HUES48 (cell line): ENCODE data around the gene HERC6.
"Not testable (repeated sequence)": the region's sequence is repeated elsewhere in the genome, so short reads cannot be mapped to it uniquely, and the experiment has no call there.

Source experiments
- H3K27ac ChIP-seq: one replicate; pipeline ENCODE4 v1.7.0; 2013; ENCODE audit warnings: low read depth, low read length, inconsistent platforms
- H3K27me3 ChIP-seq: 2 replicates; pipeline ENCODE4 v1.6.1; 2013; ENCODE audit warnings: mild to moderate bottlenecking, low read length; ENCODE audit not compliant: control insufficient read depth, insufficient read depth
- H3K36me3 ChIP-seq: 2 replicates; pipeline ENCODE4 v1.6.1; 2013; ENCODE audit warnings: low read length; ENCODE audit not compliant: control insufficient read depth, insufficient read depth
- H3K4me1 ChIP-seq: 2 replicates; pipeline ENCODE4 v1.6.1; 2013; ENCODE audit warnings: mild to moderate bottlenecking, low read length; ENCODE audit not compliant: control insufficient read depth, insufficient read depth
- H3K4me3 ChIP-seq: 2 replicates; pipeline ENCODE4 v1.5.1; 2013; ENCODE audit warnings: mild to moderate bottlenecking, low read depth, low read length
- H3K9ac ChIP-seq: 2 replicates; pipeline ENCODE4 v1.6.1; 2013; ENCODE audit warnings: mild to moderate bottlenecking, low read depth, low read length, moderate library complexity
- H3K9me3 ChIP-seq: 2 replicates; pipeline ENCODE4 v1.6.1; 2013; ENCODE audit warnings: low read length; ENCODE audit not compliant: control insufficient read depth, insufficient read depth

The HERC6 gene

GRCh38 chr4:88357262-88357661, 21.4 kb upstream of the HERC6 start:
- Histone ChIP-seq H3K27me3 (no peaks in the 10 kb centered on the region), H3K9ac (no peak overlapping the region), H3K4me1 (peaks cover 5% of the 10 kb centered on the region; the same call in 1 of the 2 replicates), H3K36me3 (no peaks in the 10 kb centered on the region), H3K27ac (no peak overlapping the region), H3K9me3 (peaks cover 14% of the 10 kb centered on the region), H3K4me3 (no peak overlapping the region)

GRCh38 chr4:88359558-88359957, 19.1 kb upstream of the HERC6 start:
- Histone ChIP-seq H3K9me3 (peaks cover 2% of the 10 kb centered on the region; the same call in 1 of the 2 replicates), H3K27me3 (no peaks in the 10 kb centered on the region), H3K4me3 (no peak overlapping the region), H3K27ac (no peak overlapping the region), H3K36me3 (no peaks in the 10 kb centered on the region), H3K4me1 (peaks cover 4% of the 10 kb centered on the region; the same call in 1 of the 2 replicates), H3K9ac (no peak overlapping the region)

- H3K27ac ChIP-seq, result no peak overlapping the region
- peaks cover 4% of the 10 kb centered on the region; the same call in 1 of the 2 replicates for H3K4me1 ChIP-seq
- H3K36me3 ChIP-seq, result no peaks in the 10 kb centered on the region
- H3K9me3 ChIP-seq, result no peaks in the 10 kb centered on the region; the same call in 1 of the 2 replicates
- no peak overlapping the region for H3K9ac ChIP-seq
- H3K4me3 ChIP-seq, result no peak overlapping the region
- H3K27me3 ChIP-seq, result no peaks in the 10 kb centered on the region
These were observed 18.4 kb upstream of the HERC6 start for GRCh38 chr4:88360256-88360655.

- H3K4me1 ChIP-seq, result peaks cover 4% of the 10 kb centered on the region; the same call in 1 of the 2 replicates
- no peak overlapping the region for H3K4me3 ChIP-seq
- no peaks in the 10 kb centered on the region; the same call in 1 of the 2 replicates for H3K9me3 ChIP-seq
- H3K27me3 ChIP-seq, result no peaks in the 10 kb centered on the region
- no peaks in the 10 kb centered on the region for H3K36me3 ChIP-seq
- no peak overlapping the region for H3K27ac ChIP-seq
- H3K9ac ChIP-seq, result no peak overlapping the region
These were observed 17.9 kb upstream of the HERC6 start for GRCh38 chr4:88360791-88361190.

- not testable (repeated sequence) for H3K4me3 ChIP-seq, H3K36me3 ChIP-seq, H3K9me3 ChIP-seq, H3K4me1 ChIP-seq, H3K9ac ChIP-seq, H3K27me3 ChIP-seq
- peak overlapping the region; percentile 12 for H3K27ac ChIP-seq
These were observed 17.4 kb upstream of the HERC6 start for GRCh38 chr4:88361217-88361773.

- H3K4me1 ChIP-seq, result no peaks in the 10 kb centered on the region
- H3K9ac ChIP-seq, result no peak overlapping the region
- H3K27ac ChIP-seq, result no peak overlapping the region
- H3K4me3 ChIP-seq, result no peak overlapping the region
- H3K27me3 ChIP-seq, result no peaks in the 10 kb centered on the region
- no peaks in the 10 kb centered on the region; the same call in 1 of the 2 replicates for H3K9me3 ChIP-seq
- no peaks in the 10 kb centered on the region for H3K36me3 ChIP-seq
These were observed 12.2 kb upstream of the HERC6 start for GRCh38 chr4:88366460-88366859.

- H3K4me3 ChIP-seq, result no peak overlapping the region
- no peaks in the 10 kb centered on the region; the same call in 1 of the 2 replicates for H3K9me3 ChIP-seq
- H3K36me3 ChIP-seq, result no peaks in the 10 kb centered on the region
- H3K27ac ChIP-seq, result no peak overlapping the region
- H3K9ac ChIP-seq, result no peak overlapping the region
- H3K4me1 ChIP-seq, result no peaks in the 10 kb centered on the region
- H3K27me3 ChIP-seq, result no peaks in the 10 kb centered on the region
These were observed 10.8 kb upstream of the HERC6 start for GRCh38 chr4:88367826-88368225.

- H3K4me3 ChIP-seq, H3K4me1 ChIP-seq, H3K36me3 ChIP-seq, H3K27ac ChIP-seq, H3K9me3 ChIP-seq, H3K27me3 ChIP-seq, H3K9ac ChIP-seq: not testable (repeated sequence)
These were observed 9.4 kb upstream of the HERC6 start for GRCh38 chr4:88369180-88369812.

- H3K4me1 ChIP-seq, result no peaks in the 10 kb centered on the region
- H3K9ac ChIP-seq, result no peak overlapping the region
These were observed 2.5 kb downstream of the HERC6 start for GRCh38 chr4:88381123-88381522.

GRCh38 chr4:88382621-88383020, 4.0 kb downstream of the HERC6 start:
- H3K27me3 ChIP-seq, result peaks cover 11% of the 10 kb centered on the region

More at GRCh38 chr4:88381123-88381522, 2.5 kb downstream of the HERC6 start:
- peaks cover 15% of the 10 kb centered on the region for H3K27me3 ChIP-seq
- H3K4me3 ChIP-seq, result no peak overlapping the region
- no peak overlapping the region for H3K27ac ChIP-seq
- no peaks in the 10 kb centered on the region for H3K9me3 ChIP-seq
- H3K36me3 ChIP-seq, result no peaks in the 10 kb centered on the region

GRCh38 chr4:88390128-88390527, 11.5 kb downstream of the HERC6 start:
- Histone ChIP-seq H3K36me3 (no peaks in the 10 kb centered on the region), H3K9ac (no peak overlapping the region), H3K9me3 (no peaks in the 10 kb centered on the region), H3K27me3 (no peaks in the 10 kb centered on the region), H3K4me1 (no peaks in the 10 kb centered on the region), H3K27ac (no peak overlapping the region), H3K4me3 (no peak overlapping the region)

More at GRCh38 chr4:88382621-88383020, 4.0 kb downstream of the HERC6 start:
- Histone ChIP-seq H3K4me1 (no peaks in the 10 kb centered on the region), H3K4me3 (no peak overlapping the region), H3K27ac (no peak overlapping the region), H3K9me3 (no peaks in the 10 kb centered on the region), H3K36me3 (no peaks in the 10 kb centered on the region), H3K9ac (no peak overlapping the region)
